Lower lobe of right lung (tissue), 2 donors: ENCODE data around the gene GSE1. TPM values are rescaled to one million over a fixed set of nuclear protein-coding genes. Genes with fewer than 3 reads are reported as not detected.

ENCODE experiments used
- ATAC-seq, 2 donors: fragments of 200-7000 bp; cut with Tn5 transposase; one replicate each; pipeline ENCODE4 v1.9.1; 2020 to 2022; ENCODE audit warnings: mild to moderate bottlenecking in 2 of 2, moderate library complexity in 2 of 2
- DNase-seq: peaks from one replicate; pipeline ENCODE4 v3.0.0-alpha.2; 2020
- H3K27ac ChIP-seq: fragments of 200-600 bp; one replicate; pipeline ENCODE4 v1.8.0; 2022
- H3K27me3 ChIP-seq: fragments of 200-600 bp; one replicate; pipeline ENCODE4 v1.8.0; 2022; ENCODE audit warnings: low read depth
- H3K36me3 ChIP-seq: fragments of 200-600 bp; one replicate; pipeline ENCODE4 v1.8.0; 2022; ENCODE audit warnings: mild to moderate bottlenecking
- H3K4me1 ChIP-seq: fragments of 200-600 bp; one replicate; pipeline ENCODE4 v1.8.0; 2022
- H3K4me3 ChIP-seq: fragments of 200-600 bp; one replicate; pipeline ENCODE4 v1.8.0; 2022; ENCODE audit warnings: mild to moderate bottlenecking
- H3K9me3 ChIP-seq: fragments of 200-600 bp; one replicate; pipeline ENCODE4 v1.8.0; 2022
- CTCF ChIP-seq: fragments of 200-600 bp; IDR thresholded peaks from one replicate; pipeline ENCODE4 v1.8.0; 2022; ENCODE audit warnings: antibody characterized with exemption, mild to moderate bottlenecking
- intact Hi-C: fragments of 100-400 bp; cut with DNase I; formaldehyde crosslinking; loops from one replicate; pipeline ENCODE4 v1.11.0; 2022
- total RNA-seq: library from RNA; stranded (reverse); fragmentation: NEBNext Ultra II Directional; extraction: Animal tissue kit (Norgen Biotek cat#: 25700); gene quantifications from one replicate; pipeline ENCODE4 v1.2.1, GENCODE V29; 2021
- donor health status: DM: no; HTN: yes; CAD: no; lungs with severe emphysema.

GSE1 gene
- total RNA-seq, 1 donor from 2014 or later = 85.2 TPM

GRCh38 chr16:85690469-85691064, 77.4 kb downstream of the GSE1 start:
- DNase-seq (no peak), ATAC-seq (no peak)
- Histone ChIP-seq H3K36me3 (no peaks in the 10 kb centered on the region), H3K27me3 (peaks cover 12% of the 10 kb centered on the region), H3K4me1 (peaks cover 9% of the 10 kb centered on the region), H3K9me3 (no peaks in the 10 kb centered on the region), H3K4me3 (no peak overlapping the region), H3K27ac (no peak overlapping the region)
- intact Hi-C loops = no loop called here
- no peak for TF ChIP-seq CTCF

- Histone ChIP-seq H3K4me3 (no peak overlapping the region), H3K9me3 (no peaks in the 10 kb centered on the region), H3K4me1 (no peaks in the 10 kb centered on the region), H3K36me3 (no peaks in the 10 kb centered on the region), H3K27ac (no peak overlapping the region), H3K27me3 (peaks cover 28% of the 10 kb centered on the region)
- ATAC-seq = no peak
- no peak for TF ChIP-seq CTCF
- intact Hi-C loops = no loop called here
- DNase-seq = no peak
These were observed 82.3 kb downstream of the GSE1 start for GRCh38 chr16:85695196-85696128.

- H3K9me3 ChIP-seq = no peaks in the 10 kb centered on the region
- ATAC-seq (no peak), DNase-seq (no peak)
- no peaks in the 10 kb centered on the region for H3K4me1 ChIP-seq
- H3K27ac ChIP-seq = no peak overlapping the region
- H3K27me3 ChIP-seq = peaks cover 28% of the 10 kb centered on the region
- no peak for TF ChIP-seq CTCF
- H3K36me3 ChIP-seq = no peaks in the 10 kb centered on the region
- no peak overlapping the region for H3K4me3 ChIP-seq
- intact Hi-C loops = no loop called here
These were observed 83.7 kb downstream of the GSE1 start for GRCh38 chr16:85696781-85697180.

- ATAC-seq = no peak
- H3K4me1 ChIP-seq = no peaks in the 10 kb centered on the region
- peaks cover 28% of the 10 kb centered on the region for H3K27me3 ChIP-seq
- H3K27ac ChIP-seq = no peak overlapping the region
- H3K9me3 ChIP-seq = no peaks in the 10 kb centered on the region
- no peak overlapping the region for H3K4me3 ChIP-seq
- no peaks in the 10 kb centered on the region for H3K36me3 ChIP-seq
- TF ChIP-seq CTCF = no peak
- intact Hi-C loops = no loop called here
- no peak for DNase-seq
These were observed 84.3 kb downstream of the GSE1 start for GRCh38 chr16:85697431-85697830.

- no peak for DNase-seq
- H3K36me3 ChIP-seq = no peaks in the 10 kb centered on the region
- no peak overlapping the region for H3K27ac ChIP-seq
- ATAC-seq = no peak
- no peaks in the 10 kb centered on the region for H3K9me3 ChIP-seq
- no peak overlapping the region for H3K4me3 ChIP-seq
- H3K27me3 ChIP-seq = peaks cover 28% of the 10 kb centered on the region
- H3K4me1 ChIP-seq = no peaks in the 10 kb centered on the region
- intact Hi-C loops = no loop called here
- TF ChIP-seq CTCF = no peak
These were observed 85.4 kb downstream of the GSE1 start for GRCh38 chr16:85698459-85698891.
